GM12801 (cell line): ENCODE data around the gene WNT7A.

Experiments
- CTCF ChIP-seq: IDR thresholded peaks from one replicate; pipeline ENCODE4 v1.5.1; 2011; ENCODE audit warnings: control low read depth; ENCODE audit not compliant: insufficient read length; ENCODE audit errors: extremely low read depth

Gene WNT7A

GRCh38 chr3:13858768-13859520, 20.9 kb downstream of the WNT7A start:
- no peak for TF ChIP-seq CTCF

- TF ChIP-seq CTCF = no peak
Observed at GRCh38 chr3:13857702-13858380, 22.0 kb downstream of the WNT7A start.

GRCh38 chr3:13856006-13856405, 23.9 kb downstream of the WNT7A start:
- TF ChIP-seq CTCF = no peak

GRCh38 chr3:13854492-13854891, 25.4 kb downstream of the WNT7A start:
- TF ChIP-seq CTCF = no peak

GRCh38 chr3:13853978-13854296, 25.9 kb downstream of the WNT7A start:
- no peak for TF ChIP-seq CTCF

- no peak for TF ChIP-seq CTCF
Observed at GRCh38 chr3:13853256-13853977, 26.5 kb downstream of the WNT7A start.

- no peak for TF ChIP-seq CTCF
Observed at GRCh38 chr3:13852638-13853009, 27.2 kb downstream of the WNT7A start.
